Neural cell (in vitro differentiated cells): ENCODE data around the gene ERICH6B. TPM values are rescaled to one million over a fixed set of nuclear protein-coding genes. Genes with fewer than 3 reads are reported as not detected.

ENCODE experiments used
- H2AFZ ChIP-seq: fragments of 200-600, 300-800 bp; sonication (generic), shearing (Covaris generic); 2 replicates; pipeline ENCODE4 v1.6.0; 2014; ENCODE audit warnings: low read depth, mild to moderate bottlenecking, antibody characterized with exemption, low read length, moderate library complexity
- H3F3A ChIP-seq: fragments of 200-600 bp; shearing (Covaris generic); 2 replicates; pipeline ENCODE4 v1.6.1; 2016; ENCODE audit warnings: mild to moderate bottlenecking, moderate library complexity, mixed read lengths, antibody characterized with exemption, low read length; ENCODE audit not compliant: insufficient read depth, poor library complexity, severe bottlenecking
- H3K27ac ChIP-seq: fragments of 200-600, 300-800 bp; sonication (generic), shearing (Covaris generic); 2 replicates; pipeline ENCODE4 v1.5.1; 2014; ENCODE audit warnings: mild to moderate bottlenecking, low read length, moderate library complexity
- H3K27me3 ChIP-seq: fragments of 300-800, 200-600 bp; sonication (generic), shearing (Covaris generic); 2 replicates; pipeline ENCODE4 v1.6.0; 2014; ENCODE audit warnings: mild to moderate bottlenecking, low read depth, low read length, moderate library complexity; ENCODE audit not compliant: insufficient read depth
- H3K36me3 ChIP-seq: fragments of 300-800, 200-600 bp; sonication (generic), shearing (Covaris generic); 2 replicates; pipeline ENCODE4 v1.5.1; 2014; ENCODE audit warnings: mild to moderate bottlenecking, antibody characterized with exemption, low read length, moderate library complexity; ENCODE audit not compliant: insufficient read depth
- H3K4me2 ChIP-seq: fragments of 300-800, 200-600 bp; sonication (generic), shearing (Covaris generic); 2 replicates; pipeline ENCODE4 v1.6.0; 2014; ENCODE audit warnings: mild to moderate bottlenecking, low read length
- H3K4me3 ChIP-seq: fragments of 300-800, 200-600 bp; sonication (generic), shearing (Covaris generic); 2 replicates; pipeline ENCODE4 v1.5.1; 2014; ENCODE audit warnings: mild to moderate bottlenecking, low read length, moderate library complexity
- H3K79me2 ChIP-seq: fragments of 200-600 bp; shearing (Covaris generic); replicated peaks from 2 replicates; pipeline ENCODE4 v1.6.0; 2014; ENCODE audit warnings: mild to moderate bottlenecking, low read length, moderate library complexity; ENCODE audit not compliant: insufficient read depth
- H3K9ac ChIP-seq: fragments of 300-800, 200-600 bp; sonication (generic), shearing (Covaris generic); 2 replicates; pipeline ENCODE4 v1.6.1; 2016; ENCODE audit warnings: mild to moderate bottlenecking, low read length, mixed read lengths
- H3K9me2 ChIP-seq: fragments of 200-600 bp; shearing (Covaris generic); 2 replicates; pipeline ENCODE4 v1.6.1; 2016; ENCODE audit warnings: mild to moderate bottlenecking, low read length, mixed read lengths; ENCODE audit not compliant: insufficient read depth
- H3K9me3 ChIP-seq: fragments of 200-600, 300-800 bp; sonication (generic), shearing (Covaris generic); 2 replicates; pipeline ENCODE4 v1.6.1; 2016; ENCODE audit warnings: mild to moderate bottlenecking, mixed run types, low read length, moderate library complexity, mixed read lengths
- H4K20me1 ChIP-seq: fragments of 200-600 bp; shearing (Covaris generic); 2 replicates; pipeline ENCODE4 v1.6.1; 2016; ENCODE audit warnings: mild to moderate bottlenecking, mixed run types; ENCODE audit not compliant: insufficient read depth
- CTCF ChIP-seq: fragments of 450-650 bp; IDR thresholded peaks from 2 replicates; pipeline ENCODE4 v1.5.1; 2014; ENCODE audit warnings: antibody characterized with exemption, mild to moderate bottlenecking, moderate library complexity; ENCODE audit not compliant: poor library complexity, severe bottlenecking
- EP300 ChIP-seq: fragments of 450-650 bp; conservative IDR thresholded peaks from 2 replicates; pipeline ENCODE4 v1.6.1; 2014; ENCODE audit warnings: antibody characterized with exemption, mild to moderate bottlenecking, moderate library complexity; ENCODE audit not compliant: poor library complexity, severe bottlenecking
- EZH2 ChIP-seq: fragments of 200-600, 300-800 bp; shearing (Covaris generic), sonication (generic); IDR thresholded peaks from 2 replicates; pipeline ENCODE4 v1.6.1; 2014; ENCODE audit warnings: antibody characterized with exemption, low read length, borderline replicate concordance, mild to moderate bottlenecking; ENCODE audit not compliant: insufficient read depth, poor library complexity, severe bottlenecking
- MXI1 ChIP-seq: fragments of 450-650 bp; conservative IDR thresholded peaks from 2 replicates; pipeline ENCODE4 v1.6.1; 2014; ENCODE audit warnings: antibody characterized with exemption, mild to moderate bottlenecking; ENCODE audit not compliant: poor library complexity, severe bottlenecking
- POLR2AphosphoS5 ChIP-seq: IDR thresholded peaks from 2 replicates; pipeline ENCODE4 v1.6.1; 2012
- RAD21 ChIP-seq: fragments of 450-650 bp; conservative IDR thresholded peaks from 2 replicates; pipeline ENCODE4 v1.6.1; 2014; ENCODE audit warnings: antibody characterized with exemption, mild to moderate bottlenecking, moderate library complexity
- REST ChIP-seq: IDR thresholded peaks from 2 replicates; pipeline ENCODE4 v1.6.1; 2012; ENCODE audit warnings: borderline replicate concordance
- SMC3 ChIP-seq: fragments of 450-650 bp; conservative IDR thresholded peaks from 2 replicates; pipeline ENCODE4 v1.6.1; 2014; ENCODE audit warnings: antibody characterized with exemption, mild to moderate bottlenecking, moderate library complexity; ENCODE audit not compliant: poor library complexity
- TAF1 ChIP-seq: IDR thresholded peaks from 2 replicates; pipeline ENCODE4 v1.6.1; 2012; ENCODE audit warnings: low read depth
- polyA plus RNA-seq: library from polyadenylated mRNA; depleted of rRNA; stranded (reverse); fragments of >200 nt; gene quantifications from 2 replicates; pipeline ENCODE4 v1.2.3, GENCODE V29; 2014

Gene ERICH6B
- polyA plus RNA-seq, 1 donor from 2014 or later = not detected

DNA sequence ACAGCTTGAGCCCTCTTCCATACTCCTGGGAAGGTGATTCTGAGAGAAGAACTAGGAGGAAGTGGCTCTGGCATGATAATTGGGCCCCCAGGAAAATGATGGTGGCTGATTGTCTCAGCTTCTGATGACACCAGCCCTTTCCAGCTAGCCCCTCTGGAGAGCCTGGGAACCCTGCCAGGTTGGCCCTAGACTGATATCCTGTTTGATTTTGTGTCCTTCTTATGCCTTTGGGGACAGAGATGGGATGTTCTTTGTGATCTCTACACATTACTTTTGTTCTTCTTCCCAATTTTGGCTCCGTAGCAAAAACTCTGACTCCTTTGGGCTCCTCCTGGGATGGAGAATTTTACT is 39.7 kb downstream of the ERICH6B start:
- H3K4me2 ChIP-seq = no peak overlapping the region
- H3F3A ChIP-seq = no peaks in the 10 kb centered on the region
- no peaks in the 10 kb centered on the region for H3K36me3 ChIP-seq
- no peaks in the 10 kb centered on the region for H3K9me3 ChIP-seq
- no peak for TF ChIP-seq EP300
- TF ChIP-seq REST = no peak
- TF ChIP-seq MXI1 = no peak
- TF ChIP-seq TAF1 = no peak
- no peaks in the 10 kb centered on the region for H4K20me1 ChIP-seq
- no peaks in the 10 kb centered on the region for H3K9me2 ChIP-seq
- no peak overlapping the region for H3K27ac ChIP-seq
- no peaks in the 10 kb centered on the region for H3K79me2 ChIP-seq
- no peak overlapping the region for H3K9ac ChIP-seq
- H2AFZ ChIP-seq = no peak overlapping the region
- H3K27me3 ChIP-seq = no peaks in the 10 kb centered on the region
- H3K4me3 ChIP-seq = no peak overlapping the region

DNA sequence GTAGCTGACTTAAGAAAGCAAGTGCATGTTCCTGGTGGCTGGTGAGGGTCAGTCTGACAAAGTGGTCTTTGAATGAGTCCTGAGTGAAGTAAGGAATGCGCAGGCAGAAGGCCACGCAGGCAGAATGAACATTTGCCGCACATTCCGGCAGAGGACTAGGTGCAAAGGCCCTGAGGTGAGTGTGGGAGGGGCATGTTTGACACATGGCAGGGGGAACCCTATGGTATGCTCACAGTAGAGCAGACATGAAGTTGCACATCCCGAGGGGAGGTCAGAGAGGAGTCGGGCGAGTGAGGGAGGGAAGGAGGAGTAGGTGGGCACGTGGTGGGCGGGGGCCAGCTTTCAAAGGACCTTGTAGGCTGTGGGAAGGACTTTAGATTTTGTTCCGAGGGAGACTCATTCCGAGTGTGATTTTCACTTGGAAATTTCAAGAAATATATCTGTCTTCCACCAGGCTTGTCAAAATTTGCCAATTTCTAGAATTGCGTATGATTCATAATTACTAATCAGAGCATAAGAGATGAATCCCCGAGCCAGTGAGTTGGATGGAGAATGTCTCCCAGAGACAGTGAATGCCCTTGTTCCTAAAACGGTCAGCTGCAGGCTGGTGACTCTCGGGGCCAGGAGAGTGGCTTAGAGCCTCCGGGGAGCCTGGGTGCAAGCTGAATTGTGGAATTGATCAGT is 40.3 kb downstream of the ERICH6B start:
- H3K9ac ChIP-seq = no peak overlapping the region
- H3F3A ChIP-seq = no peaks in the 10 kb centered on the region
- H3K9me2 ChIP-seq = no peaks in the 10 kb centered on the region
- no peaks in the 10 kb centered on the region for H3K27me3 ChIP-seq
- no peak overlapping the region for H3K4me2 ChIP-seq
- no peaks in the 10 kb centered on the region for H3K79me2 ChIP-seq
- no peak overlapping the region for H2AFZ ChIP-seq
- no peaks in the 10 kb centered on the region for H3K36me3 ChIP-seq
- no peaks in the 10 kb centered on the region for H4K20me1 ChIP-seq
- H3K27ac ChIP-seq = no peak overlapping the region
- no peaks in the 10 kb centered on the region for H3K9me3 ChIP-seq
- no peak for TF ChIP-seq POLR2AphosphoS5
- no peak for TF ChIP-seq EP300
- no peak for TF ChIP-seq SMC3
- no peak for TF ChIP-seq MXI1
- TF ChIP-seq CTCF = no peak
- TF ChIP-seq RAD21 = no peak
- TF ChIP-seq REST = no peak
- TF ChIP-seq EZH2 = no peak
- no peak for TF ChIP-seq TAF1
- H3K4me3 ChIP-seq = no peak overlapping the region
